SU-DHL-6 (cell line): ENCODE data around the gene FITM2.

Source experiments
- H2AFZ ChIP-seq: fragments of 200-600 bp; sonication (generic); 2 replicates; pipeline ENCODE4 v1.6.1; 2014; ENCODE audit warnings: low read depth, mild to moderate bottlenecking, moderate library complexity, mixed read lengths, antibody characterized with exemption, low read length; ENCODE audit not compliant: severe bottlenecking
- H3F3A ChIP-seq: fragments of 200-600 bp; shearing (Covaris generic); 2 replicates; pipeline ENCODE4 v1.6.0; 2016; ENCODE audit warnings: antibody characterized with exemption, mild to moderate bottlenecking; ENCODE audit not compliant: insufficient read depth
- H3K27ac ChIP-seq: fragments of 200-600 bp; sonication (generic); 2 replicates; pipeline ENCODE4 v1.5.1; 2016; ENCODE audit warnings: low read depth, mild to moderate bottlenecking, low read length, moderate library complexity, mixed read lengths
- H3K27me3 ChIP-seq: fragments of 200-600 bp; sonication (generic), shearing (Covaris generic); 2 replicates; pipeline ENCODE4 v1.6.0; 2014; ENCODE audit warnings: mild to moderate bottlenecking, low read length
- H3K36me3 ChIP-seq: fragments of 200-600 bp; sonication (generic); 2 replicates; pipeline ENCODE4 v1.6.1; 2014; ENCODE audit warnings: mild to moderate bottlenecking, low read length, mixed read lengths
- H3K4me2 ChIP-seq: fragments of 300-600, 200-600 bp; shearing (Covaris generic), sonication (generic); 2 replicates; pipeline ENCODE4 v1.6.0; 2014; ENCODE audit warnings: low read length, low read depth, mild to moderate bottlenecking; ENCODE audit not compliant: poor library complexity, severe bottlenecking
- H3K4me3 ChIP-seq: fragments of 200-600 bp; sonication (generic); 2 replicates; pipeline ENCODE4 v1.5.1; 2014; ENCODE audit warnings: antibody characterized with exemption, low read length, mild to moderate bottlenecking, mixed read lengths; ENCODE audit not compliant: insufficient read depth, poor library complexity, severe bottlenecking
- H3K79me2 ChIP-seq: fragments of 200-600 bp; sonication (generic); 2 replicates; pipeline ENCODE4 v1.6.1; 2014; ENCODE audit warnings: mild to moderate bottlenecking, low read length, moderate library complexity; ENCODE audit not compliant: insufficient read depth
- H3K9ac ChIP-seq: fragments of 200-600 bp; sonication (generic); 2 replicates; pipeline ENCODE4 v1.7.0; 2014; ENCODE audit warnings: mild to moderate bottlenecking, low read length
- H3K9me2 ChIP-seq: fragments of 200-600 bp; sonication (generic); replicated peaks from 2 replicates; pipeline ENCODE4 v1.6.1; 2014; ENCODE audit warnings: low read length; ENCODE audit not compliant: insufficient read depth
- H3K9me3 ChIP-seq: fragments of 200-600 bp; sonication (generic); 2 replicates; pipeline ENCODE4 v1.6.1; 2014; ENCODE audit warnings: low read length, mixed read lengths; ENCODE audit not compliant: insufficient read depth
- H4K20me1 ChIP-seq: fragments of 200-600 bp; sonication (generic); 2 replicates; pipeline ENCODE4 v1.6.1; 2014; ENCODE audit warnings: low read depth, mild to moderate bottlenecking, antibody characterized with exemption, low read length, moderate library complexity, mixed read lengths
- CTCF ChIP-seq: fragments of 200-600 bp; sonication (generic); IDR thresholded peaks from one replicate; pipeline ENCODE4 v1.5.1; 2017; ENCODE audit warnings: antibody characterized with exemption, mild to moderate bottlenecking, low read length, moderate library complexity; ENCODE audit not compliant: insufficient read depth, poor library complexity, severe bottlenecking
- EZH2phosphoT487 ChIP-seq: fragments of 200-600 bp; sonication (generic), shearing (Covaris generic); conservative IDR thresholded peaks from 2 replicates; pipeline ENCODE4 v1.6.1; 2018; ENCODE audit warnings: mild to moderate bottlenecking, antibody characterized with exemption, low read length, moderate library complexity, mixed read lengths

FITM2 gene

GRCh38 chr20:44310664-44311639, at the start of gene FITM2:
Gene FITM2, minus strand, starts transcription at chr20:44311202. Its CDS starts 54 bp downstream, at chr20:44311148.
- Histone ChIP-seq H3K36me3 (no peaks in the 10 kb centered on the region), H4K20me1 (no peaks in the 10 kb centered on the region), H3K9ac (peak within 1 kb of the TSS; percentile 82), H3K4me3 (peak within 1 kb of the TSS; percentile 78), H3K27ac (no peak within 1 kb of the TSS), H3K79me2 (peaks cover 15% of the 10 kb centered on the region; the same call in 1 of the 2 replicates), H3K9me3 (no peaks in the 10 kb centered on the region), H3K9me2 (no peaks in the 10 kb centered on the region), H3F3A (no peaks in the 10 kb centered on the region), H3K27me3 (no peaks in the 10 kb centered on the region), H2AFZ (peak within 1 kb of the TSS; percentile 73), H3K4me2 (peak within 1 kb of the TSS; percentile 70)
- no peak for TF ChIP-seq EZH2phosphoT487
- peak; percentile 80 for TF ChIP-seq CTCF

- Histone ChIP-seq H4K20me1 (no peaks in the 10 kb centered on the region), H3K4me3 (no peak overlapping the region), H3K9me2 (no peaks in the 10 kb centered on the region), H3K36me3 (no peaks in the 10 kb centered on the region), H3K79me2 (no peaks in the 10 kb centered on the region), H3K9me3 (no peaks in the 10 kb centered on the region), H3K4me2 (no peak overlapping the region), H3F3A (no peaks in the 10 kb centered on the region), H3K27me3 (no peaks in the 10 kb centered on the region), H2AFZ (no peak overlapping the region), H3K9ac (no peak overlapping the region), H3K27ac (no peak overlapping the region)
- TF ChIP-seq CTCF (no peak), EZH2phosphoT487 (no peak)
These were observed 49.2 kb upstream of the FITM2 start for GRCh38 chr20:44360221-44360620.

- H2AFZ ChIP-seq = no peak overlapping the region
- no peaks in the 10 kb centered on the region for H4K20me1 ChIP-seq
- H3K27me3 ChIP-seq = no peaks in the 10 kb centered on the region
- H3K9me3 ChIP-seq = no peaks in the 10 kb centered on the region
- no peak overlapping the region for H3K4me2 ChIP-seq
- H3K27ac ChIP-seq = no peak overlapping the region
- no peaks in the 10 kb centered on the region for H3F3A ChIP-seq
- H3K4me3 ChIP-seq = no peak overlapping the region
- no peak overlapping the region for H3K9ac ChIP-seq
- no peaks in the 10 kb centered on the region for H3K9me2 ChIP-seq
- no peaks in the 10 kb centered on the region for H3K36me3 ChIP-seq
- no peak for TF ChIP-seq EZH2phosphoT487
- no peaks in the 10 kb centered on the region for H3K79me2 ChIP-seq
These were observed 47.8 kb upstream of the FITM2 start for GRCh38 chr20:44358776-44359175.
